ENCODE results near the gene TOR2A. TPM values are rescaled to one million over a fixed set of nuclear protein-coding genes. Genes with fewer than 3 reads are reported as not detected.

The TOR2A gene
- total and polyA plus RNA-seq, 2 of the 8 experiments (the other 6 are each of a cell fraction or from before 2014, with no cell fraction given) = 18.7 to 24.9 TPM

GRCh38 chr9:127753622-127754021 lies 18.5 kb upstream of the TOR2A start:
- no peak overlapping the region for H4K91ac ChIP-seq (replicated peaks; ENCODE audit: insufficient read length, low read length)
- peaks cover 0 to 4% (median 1%) of the 10 kb centered on the region in 4 experiments; a peak in 4 of 7 replicates for H3K4me1 ChIP-seq (replicated peaks in 1 of 4; ENCODE audit: control insufficient read depth in 3 of 4, insufficient read depth in 4 of 4, low read length in 3 of 4)
- no peak overlapping the region for H3K23ac ChIP-seq (ENCODE audit: insufficient read length)
- no peaks in the 10 kb centered on the region for H3K79me1 ChIP-seq (ENCODE audit: low read depth, low read length)
- FAIRE-seq (no peak), DNase-seq (ENCODE audit: low read depth in 1 of 2, low spot score in 2 of 2) (no peak)
- no peak overlapping the region for H4K8ac ChIP-seq (ENCODE audit: extremely low read depth, insufficient read depth, low read length)
- peaks cover 13% of the 10 kb centered on the region; the same call in 1 of the 2 replicates for H3K23me2 ChIP-seq (ENCODE audit: low read depth, low read length)
- H2AK5ac ChIP-seq (ENCODE audit: low read depth, low read length) = no peak overlapping the region
- no peak overlapping the region for H2BK120ac ChIP-seq (replicated peaks; ENCODE audit: low read depth, low read length)
- H3K36me3 ChIP-seq (ENCODE audit: control insufficient read depth in 2 of 4, insufficient read depth in 4 of 4, low read length in 3 of 4) = no peaks in the 10 kb centered on the region; a peak in 2 of 8 replicates
- no peak overlapping the region for H2BK20ac ChIP-seq (ENCODE audit: low read length)
- peaks cover 5 to 21% of the 10 kb centered on the region in 2 experiments for H4K20me1 ChIP-seq (replicated peaks in 1 of 2; ENCODE audit: control insufficient read depth in 1 of 2, insufficient read depth in 2 of 2, low read length in 2 of 2)
- H3K18ac ChIP-seq (ENCODE audit: extremely low read depth, low read length) = no peak overlapping the region
- no peak overlapping the region for H4K5ac ChIP-seq (ENCODE audit: insufficient read length, low read depth, low read length)
- H3K27me3 ChIP-seq (replicated peaks in 1 of 4; ENCODE audit: control insufficient read depth in 3 of 4, extremely low read depth in 1 of 4, insufficient read depth in 3 of 4, low read length in 3 of 4) = peaks cover 0 to 16% (median 8%) of the 10 kb centered on the region in 4 experiments; a peak in 6 of 7 replicates
- H2AFZ ChIP-seq (ENCODE audit: low read length) = no peak overlapping the region
- H3K56ac ChIP-seq (replicated peaks; ENCODE audit: insufficient read length, low read depth, low read length) = no peak overlapping the region
- H3K79me2 ChIP-seq (ENCODE audit: control insufficient read depth in 1 of 2, insufficient read depth in 2 of 2, low read length in 2 of 2) = no peaks in the 10 kb centered on the region
- 0 out of 2 replicates have a peak overlapping the region, but pooled peaks have one; percentile 27 for H2BK12ac ChIP-seq (ENCODE audit: low read depth, low read length)
- peak overlapping the region in 1 of 2 experiments; percentile 98; a peak in 2 of 4 replicates for H3K4me2 ChIP-seq (ENCODE audit: insufficient read depth in 1 of 2, low read depth in 2 of 2, low read length in 2 of 2)
- H3K27ac ChIP-seq (ENCODE audit: low read depth, low read length) = no peak overlapping the region
- ChIA-PET POLR2A (ENCODE audit: partially characterized antibody) (interaction anchor here (0.7 to 2.4 kb wide), 6 partner anchors 9 to 50 kb away, joined by 3 to 12 read pairs (median 4); partner anchors contain the start of gene CDK9), CTCF (ENCODE audit: partially characterized antibody) (interaction anchor here (1.2 to 2.2 kb wide), 4 partner anchors 9 to 35 kb away, joined by 3 to 11 read pairs (median 6); no protein-coding TSS in a partner anchor)
- no peak overlapping the region for H2BK15ac ChIP-seq (ENCODE audit: low read length)
- H3K4ac ChIP-seq (replicated peaks; ENCODE audit: insufficient read length, low read depth, low read length) = no peak overlapping the region
- WGBS, 2 experiments (ENCODE audit: extremely low coverage in 1 of 2, insufficient coverage in 1 of 2, insufficient read length in 1 of 2, insufficient replicate concordance in 2 of 2, low coverage in 1 of 2, low lambda C conversion rate in 2 of 2, missing lambda C conversion rate in 1 of 2) = 69% methylated on average over 7 of the region's 8 CpGs; no CpG with 5 or more reads in 1 of the 2 experiments
- peak overlapping the region in 2 of 4 experiments; percentile 74 to 79; a peak in 1 of 8 replicates for H3K4me3 ChIP-seq (ENCODE audit: extremely low read depth in 1 of 4, insufficient read depth in 2 of 4, low read depth in 3 of 4, low read length in 4 of 4)
- H3K14ac ChIP-seq (ENCODE audit: insufficient read length) = no peak overlapping the region
- no peak for TF ChIP-seq ATF2 (IDR thresholded peaks at IDR 0.05; ENCODE audit: low read length)
- TF ChIP-seq POLR2A (IDR thresholded peaks at IDR 0.05; ENCODE audit: control extremely low read depth in 1 of 2, low read depth in 2 of 2, low read length in 2 of 2) = 0 out of 3 replicates have a peak, but pooled peaks of 1 of the 2 experiments have one; percentile 4
- TF ChIP-seq CBX5 (IDR thresholded peaks at IDR 0.05; ENCODE audit: low read depth, low read length) = no peak
- no peak overlapping the region for H2BK5ac ChIP-seq (ENCODE audit: low read depth, low read length)
- no peaks in the 10 kb centered on the region for H3K9me3 ChIP-seq (ENCODE audit: insufficient read depth in 2 of 2, low read depth in 1 of 2, low read length in 1 of 2)
- H3K9ac ChIP-seq (replicated peaks in 1 of 4; ENCODE audit: extremely low read depth in 1 of 4, low read depth in 3 of 4, low read length in 3 of 4) = no peak overlapping the region
